Pancreas (tissue), 10 donors: Measurements from ENCODE around the gene OR2V1. TPM values are rescaled to one million over a fixed set of nuclear protein-coding genes. Genes with fewer than 3 reads are reported as not detected.

Experiments
- ATAC-seq, 4 donors: fragments of 200-7000 bp; cut with Tn5 transposase; one replicate each; pipeline versions ENCODE4 v1.8.0 to v1.9.1; 2020; ENCODE audit warnings: mild to moderate bottlenecking in 4 of 4, moderate library complexity in 4 of 4
- DNase-seq, 6 donors: peaks; one replicate each; pipeline ENCODE4 v3.0.0-alpha.2; 2020
- FAIRE-seq: peaks from 2 replicates; lab custom pipeline; 2012; peaks lifted over from hg19 to GRCh38; lab: Jason Lieb, UNC
- H3K27ac ChIP-seq, 4 donors: fragments of 200-600 bp; sonication (generic); 1 replicate in 3 of 4; 2 replicates in 1 of 4; pipeline versions ENCODE4 v1.5.0 to v1.8.0; 2020
- H3K27me3 ChIP-seq, 4 donors: fragments of 200-600 bp; one replicate each; pipeline ENCODE4 v1.8.0; 2021
- H3K36me3 ChIP-seq, 3 donors: fragments of 200-600 bp; sonication (generic) in 1 of 3; one replicate each; pipeline versions ENCODE4 v1.5.0 to v1.8.0; 2020 to 2021
- H3K4me1 ChIP-seq, 3 donors: fragments of 200-600 bp; one replicate each; pipeline ENCODE4 v1.8.0; 2021
- H3K4me3 ChIP-seq, 4 donors: fragments of 200-600 bp; sonication (generic) in 2 of 4; one replicate each; pipeline versions ENCODE4 v1.5.0 to v1.8.0; 2020 to 2021
- H3K9me3 ChIP-seq, 4 donors: fragments of 200-600 bp; one replicate each; pipeline ENCODE4 v1.8.0; 2021
- WGBS, 2 donors: extraction: QIAGEN DNeasy Blood & Tissue Kit; methylation state at CpG; one replicate each; pipeline ENCODE4 v1.1.7; 2013; 5-methylcytosine and 5-hydroxymethylcytosine counted together
- intact Hi-C, 3 donors: fragments of 100-400 bp; cut with DNase I; formaldehyde crosslinking; loops; one replicate each; pipeline versions ENCODE4 v1.11.1 to v1.14.2; 2022
- polyA plus RNA-seq, 2 donors: library from polyadenylated mRNA; stranded (reverse); fragments of 200-250 nt; gene quantifications; one replicate each; pipeline ENCODE4 v1.2.3, GENCODE V29; 2013
- total RNA-seq, 6 donors: library from RNA; stranded (reverse); fragmentation: NEBNext Ultra II Directional in 4 of 6; extraction: Animal tissue kit (Norgen Biotek cat#: 25700) in 4 of 6; gene quantifications; one replicate each; pipeline versions ENCODE4 v1.2.1 to v1.2.4, GENCODE V29; 2021 to 2023
- TF ChIP-seq, protein P1 (sequence below), 4 donors: fragments of 200-600 bp; sonication (generic) in 3 of 4; IDR thresholded peaks; one replicate each; pipeline versions ENCODE4 v1.5.0 to v1.8.0; 2021; ENCODE audit warnings: antibody characterized with exemption in 4 of 4
- donor health status: healthy with polysubstance abuse.
- donor health status: DM: no; HTN: no; CAD: no; lungs with moderate emphysema.
- donor health status: DM: no; HTN: no; CAD: no.
- donor health status: control.
- donor health status: control.
- donor health status: Bipolar disorder and iron deficiency.
- donor health status: DM: yes; HTN: yes; CAD: no.
- donor health status: DM: no; HTN: no; CAD: no.
- donor health status: DM: no; HTN: no; CAD: no.
- donor health status: DM: yes; HTN: yes; CAD: no.

Gene OR2V1
- total and polyA plus RNA-seq, 8 donors = not detected

DNA sequence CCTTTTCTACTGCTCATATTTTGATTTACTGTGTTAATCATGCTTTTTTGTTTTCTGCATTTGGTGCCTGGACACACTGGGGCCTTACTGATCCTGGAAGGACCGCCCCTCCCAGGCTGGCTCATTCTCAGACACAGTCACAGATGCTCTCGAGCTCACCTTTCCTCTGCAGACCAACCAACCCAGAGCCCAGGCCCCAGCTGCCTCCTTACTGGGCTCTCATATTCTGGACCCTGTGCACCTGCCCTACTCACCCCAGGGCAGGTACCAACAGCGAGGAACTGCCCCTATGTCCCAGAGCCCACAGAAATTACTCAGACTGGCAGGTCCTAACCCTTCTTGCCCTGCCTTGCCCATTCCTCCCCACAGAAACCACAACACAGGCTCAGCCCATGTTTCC lies 9.8 kb upstream of the OR2V1 start:
- H3K4me3 ChIP-seq = no peak overlapping the region
- peaks cover 0 to 7% (median 0%) of the 10 kb centered on the region in 4 donors for H3K27me3 ChIP-seq
- H3K9me3 ChIP-seq = no peaks in the 10 kb centered on the region
- FAIRE-seq (no peak), DNase-seq (no peak), ATAC-seq (no peak)
- no peak overlapping the region for H3K27ac ChIP-seq
- intact Hi-C loops = no loop called here
- TF ChIP-seq, protein P1, sequence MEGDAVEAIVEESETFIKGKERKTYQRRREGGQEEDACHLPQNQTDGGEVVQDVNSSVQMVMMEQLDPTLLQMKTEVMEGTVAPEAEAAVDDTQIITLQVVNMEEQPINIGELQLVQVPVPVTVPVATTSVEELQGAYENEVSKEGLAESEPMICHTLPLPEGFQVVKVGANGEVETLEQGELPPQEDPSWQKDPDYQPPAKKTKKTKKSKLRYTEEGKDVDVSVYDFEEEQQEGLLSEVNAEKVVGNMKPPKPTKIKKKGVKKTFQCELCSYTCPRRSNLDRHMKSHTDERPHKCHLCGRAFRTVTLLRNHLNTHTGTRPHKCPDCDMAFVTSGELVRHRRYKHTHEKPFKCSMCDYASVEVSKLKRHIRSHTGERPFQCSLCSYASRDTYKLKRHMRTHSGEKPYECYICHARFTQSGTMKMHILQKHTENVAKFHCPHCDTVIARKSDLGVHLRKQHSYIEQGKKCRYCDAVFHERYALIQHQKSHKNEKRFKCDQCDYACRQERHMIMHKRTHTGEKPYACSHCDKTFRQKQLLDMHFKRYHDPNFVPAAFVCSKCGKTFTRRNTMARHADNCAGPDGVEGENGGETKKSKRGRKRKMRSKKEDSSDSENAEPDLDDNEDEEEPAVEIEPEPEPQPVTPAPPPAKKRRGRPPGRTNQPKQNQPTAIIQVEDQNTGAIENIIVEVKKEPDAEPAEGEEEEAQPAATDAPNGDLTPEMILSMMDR (IDR thresholded peaks at IDR 0.05) = no peak
- WGBS, 2 donors = 57 to 64% methylated on average over 3 of the region's 3 CpGs
- no peaks in the 10 kb centered on the region for H3K36me3 ChIP-seq
- H3K4me1 ChIP-seq = no peaks in the 10 kb centered on the region

DNA sequence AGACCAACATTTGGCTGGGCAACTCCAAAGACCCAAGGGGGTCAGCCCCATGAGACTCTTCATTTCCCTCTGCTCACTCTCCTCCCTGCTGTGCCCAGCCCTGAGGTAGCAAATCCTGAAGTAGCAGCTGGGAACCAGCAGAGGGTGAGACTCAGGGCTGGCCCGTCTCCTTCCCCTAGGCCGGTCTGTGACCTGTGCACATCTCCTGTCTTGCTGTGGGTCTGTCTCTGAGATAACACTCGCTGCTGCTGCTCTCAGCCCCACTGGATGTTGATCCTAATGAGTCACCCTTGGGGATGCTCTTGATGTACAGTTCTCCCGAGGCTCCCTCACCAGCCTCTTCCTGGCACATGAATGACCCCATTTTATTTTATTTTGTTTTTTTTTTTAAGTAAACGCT lies 7.3 kb upstream of the OR2V1 start:
- WGBS, 2 donors = 61 to 73% methylated on average over 5 of the region's 5 CpGs
- TF ChIP-seq, protein P1 (IDR thresholded peaks at IDR 0.05) = no peak
- Histone ChIP-seq H3K4me3 (no peak overlapping the region), H3K27ac (no peak overlapping the region), H3K4me1 (no peaks in the 10 kb centered on the region), H3K27me3 (no peaks in the 10 kb centered on the region), H3K36me3 (no peaks in the 10 kb centered on the region), H3K9me3 (no peaks in the 10 kb centered on the region)
- no peak for DNase-seq
- ATAC-seq = no peak
- FAIRE-seq = no peak
- intact Hi-C loops = no loop called here

DNA sequence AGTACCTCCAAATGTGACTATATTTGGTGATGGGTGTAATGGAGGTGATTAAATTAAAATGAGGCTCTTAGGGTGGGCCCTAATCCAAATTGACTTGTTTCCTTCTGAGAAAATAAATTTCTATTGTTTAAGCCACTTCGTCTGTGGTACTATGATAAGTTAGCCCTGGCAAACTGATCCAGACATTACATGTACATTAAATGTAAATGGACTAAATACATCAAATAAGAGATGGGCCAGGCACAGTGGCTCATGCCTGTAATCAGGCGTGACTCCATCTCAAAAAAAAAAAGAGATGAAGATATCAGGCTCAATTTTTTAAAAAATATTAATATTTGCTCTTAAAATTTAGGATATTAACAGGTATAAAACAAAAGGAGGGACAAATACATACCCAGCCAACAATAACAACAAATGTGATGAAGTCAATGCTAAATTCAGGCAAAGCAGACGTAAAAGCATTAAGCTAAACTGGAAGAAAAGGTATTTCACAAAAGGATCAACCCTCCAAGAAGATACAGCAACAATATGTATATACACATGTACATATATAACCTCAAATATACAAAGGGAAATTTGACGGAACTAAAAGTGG lies 5.5 kb upstream of the OR2V1 start:
- intact Hi-C loops = no loop called here
- DNase-seq (no peak), ATAC-seq (no peak), FAIRE-seq (no peak)
- Histone ChIP-seq H3K9me3 (no peaks in the 10 kb centered on the region), H3K27me3 (no peaks in the 10 kb centered on the region), H3K36me3 (no peaks in the 10 kb centered on the region), H3K27ac (no peak overlapping the region), H3K4me3 (no peak overlapping the region), H3K4me1 (no peaks in the 10 kb centered on the region)
- WGBS, 2 donors = 70 to 81% methylated on average over 4 of the region's 4 CpGs
- TF ChIP-seq, protein P1 (IDR thresholded peaks at IDR 0.05) = no peak

DNA sequence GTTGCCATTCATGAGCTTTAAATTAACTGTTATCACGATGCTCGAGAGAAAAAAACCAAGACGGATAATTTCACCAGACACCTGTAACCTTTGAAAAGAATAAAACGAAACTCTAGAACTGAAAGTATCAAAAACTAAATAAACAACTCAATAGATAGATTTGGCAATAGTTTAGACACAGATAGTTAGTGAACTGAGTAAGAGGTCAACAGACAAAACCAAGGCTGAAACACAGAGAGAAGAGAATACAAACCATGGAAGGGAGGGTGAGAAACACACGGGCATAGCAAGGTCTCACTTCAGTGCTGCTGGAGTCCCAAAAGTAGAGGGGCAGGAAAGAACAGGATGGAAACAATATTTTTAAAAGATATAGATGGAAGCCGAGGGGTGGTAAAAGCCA lies 3.3 kb upstream of the OR2V1 start:
- Histone ChIP-seq H3K27ac (no peak overlapping the region), H3K4me3 (no peak overlapping the region), H3K36me3 (no peaks in the 10 kb centered on the region), H3K27me3 (no peaks in the 10 kb centered on the region), H3K9me3 (no peaks in the 10 kb centered on the region), H3K4me1 (no peaks in the 10 kb centered on the region)
- WGBS, 2 donors = 59 to 73% methylated on average over 6 of the region's 6 CpGs
- DNase-seq (no peak), ATAC-seq (no peak), FAIRE-seq (no peak)
- intact Hi-C loops = no loop called here
- TF ChIP-seq, protein P1 (IDR thresholded peaks at IDR 0.05) = no peak

DNA sequence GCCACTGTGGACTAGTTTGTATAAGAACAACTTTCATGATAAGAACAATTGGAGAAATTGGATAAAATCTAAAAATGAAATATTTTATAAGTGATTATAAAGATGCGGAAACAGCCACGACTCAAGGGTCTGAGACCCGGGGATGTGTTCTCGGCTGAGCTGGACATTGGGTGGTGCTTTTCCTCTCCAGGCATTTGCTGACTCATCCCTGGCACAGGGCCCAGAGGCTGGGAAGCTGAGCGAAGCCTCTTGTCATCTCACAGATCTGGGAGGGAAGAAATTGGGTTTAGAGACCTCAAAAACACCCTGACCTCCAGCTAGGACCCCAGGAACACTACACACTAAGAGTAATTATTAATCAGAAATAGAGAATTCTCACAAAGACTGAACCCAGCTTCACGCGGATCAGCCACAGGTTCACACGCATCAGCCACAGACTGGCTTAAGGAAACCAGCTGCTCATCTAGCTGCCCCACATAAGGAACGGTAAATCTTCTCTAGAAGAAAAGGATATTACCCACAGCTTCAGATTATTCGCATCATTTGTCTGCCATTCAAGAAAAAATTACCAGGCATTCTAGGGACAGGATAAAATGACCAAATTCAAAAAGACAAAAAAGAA lies 2.8 kb upstream of the OR2V1 start:
- intact Hi-C loops = no loop called here
- TF ChIP-seq, protein P1 (IDR thresholded peaks at IDR 0.05) = no peak
- H3K4me1 ChIP-seq = no peaks in the 10 kb centered on the region
- no peak overlapping the region for H3K27ac ChIP-seq
- no peak overlapping the region for H3K4me3 ChIP-seq
- H3K9me3 ChIP-seq = no peaks in the 10 kb centered on the region
- FAIRE-seq (no peak), ATAC-seq (peak in 1 of 4 donors; percentile 50), DNase-seq (peak in 1 of 6 donors; percentile 29)
- 70 to 72% methylated on average over 10 of the region's 10 CpGs for WGBS, 2 donors
- H3K27me3 ChIP-seq = no peaks in the 10 kb centered on the region
- no peaks in the 10 kb centered on the region for H3K36me3 ChIP-seq
